GM23248 (cell line): ENCODE data around the gene PPP2R5C.

Source experiments
- EZH2 ChIP-seq: fragments of 200-600 bp; sonication (generic); IDR thresholded peaks from 2 replicates; pipeline ENCODE4 v1.6.1; 2018; ENCODE audit warnings: antibody characterized with exemption, mild to moderate bottlenecking; ENCODE audit not compliant: insufficient read depth, poor library complexity, severe bottlenecking
- EZH2phosphoT487 ChIP-seq: fragments of 200-600 bp; sonication (generic); IDR thresholded peaks from 2 replicates; pipeline ENCODE4 v1.6.1; 2018; ENCODE audit warnings: antibody characterized with exemption, moderate library complexity, mild to moderate bottlenecking, low read depth; ENCODE audit not compliant: insufficient read depth

GRCh38 chr14:101851183-101851582 is 89.7 kb downstream of the PPP2R5C start:
- TF ChIP-seq EZH2 = no peak
- no peak for TF ChIP-seq EZH2phosphoT487
